Astrocyte (in vitro differentiated cells and primary cell): ENCODE data around the gene ZNF33B. TPM values are rescaled to one million over a fixed set of nuclear protein-coding genes. Genes with fewer than 3 reads are reported as not detected.

ENCODE experiments used
- DNase-seq: peaks from one replicate; pipeline ENCODE4 v3.0.0-alpha.2; 2010; ENCODE audit warnings: low read depth
- FAIRE-seq: peaks from 2 replicates; lab custom pipeline; 2011; peaks lifted over from hg19 to GRCh38; lab: Jason Lieb, UNC
- H2AFZ ChIP-seq: 2 replicates; pipeline ENCODE4 v1.6.0; 2012; ENCODE audit warnings: low read depth, low read length, inconsistent platforms
- H3K27ac ChIP-seq: 2 replicates; pipeline ENCODE4 v1.5.1; 2011; ENCODE audit warnings: low read depth, low read length, inconsistent platforms
- H3K27me3 ChIP-seq: 2 replicates; pipeline ENCODE4 v1.6.0; 2011; ENCODE audit warnings: low read length, inconsistent platforms; ENCODE audit not compliant: insufficient read depth
- H3K36me3 ChIP-seq: 2 replicates; pipeline ENCODE4 v1.5.1; 2011; ENCODE audit warnings: low read length, inconsistent platforms; ENCODE audit not compliant: insufficient read depth
- H3K4me1 ChIP-seq: 2 replicates; pipeline ENCODE4 v1.5.1; 2011; ENCODE audit warnings: low read length, inconsistent platforms; ENCODE audit not compliant: insufficient read depth
- H3K4me2 ChIP-seq: 2 replicates; pipeline ENCODE4 v1.6.0; 2012; ENCODE audit warnings: low read length, inconsistent platforms
- H3K4me3 ChIP-seq: 2 replicates; pipeline ENCODE4 v1.5.1; 2011; ENCODE audit warnings: low read depth, mild to moderate bottlenecking, low read length, inconsistent platforms; ENCODE audit not compliant: insufficient read depth
- H3K79me2 ChIP-seq: 2 replicates; pipeline ENCODE4 v1.6.0; 2012; ENCODE audit warnings: mild to moderate bottlenecking, low read length, inconsistent platforms; ENCODE audit not compliant: insufficient read depth
- H3K9ac ChIP-seq: 2 replicates; pipeline ENCODE4 v1.6.0; 2012; ENCODE audit warnings: mild to moderate bottlenecking, low read length, inconsistent platforms
- H3K9me3 ChIP-seq: 2 replicates; pipeline ENCODE4 v1.5.1; 2012; ENCODE audit warnings: low read depth, mild to moderate bottlenecking, low read length, inconsistent platforms; ENCODE audit not compliant: insufficient read depth
- H4K20me1 ChIP-seq: 2 replicates; pipeline ENCODE4 v1.6.0; 2012; ENCODE audit warnings: low read length, inconsistent platforms; ENCODE audit not compliant: insufficient read depth
- H3K27ac Mint-ChIP-seq: one replicate; pipeline ENCODE4 v1.8.0; 2021; ENCODE audit warnings: mild to moderate bottlenecking, mixed read lengths; ENCODE audit not compliant: unreplicated experiment
- H3K27me3 Mint-ChIP-seq: one replicate; pipeline ENCODE4 v1.8.0; 2021; ENCODE audit warnings: low read depth, mixed read lengths; ENCODE audit not compliant: unreplicated experiment
- H3K36me3 Mint-ChIP-seq: one replicate; pipeline ENCODE4 v1.8.0; 2021; ENCODE audit warnings: low read depth, mixed read lengths; ENCODE audit not compliant: unreplicated experiment
- H3K4me1 Mint-ChIP-seq: one replicate; pipeline ENCODE4 v1.8.0; 2021; ENCODE audit warnings: low read depth, mixed read lengths; ENCODE audit not compliant: unreplicated experiment
- H3K4me3 Mint-ChIP-seq: one replicate; pipeline ENCODE4 v1.8.0; 2021; ENCODE audit warnings: mild to moderate bottlenecking, moderate library complexity, mixed read lengths; ENCODE audit not compliant: unreplicated experiment
- H3K9me3 Mint-ChIP-seq: one replicate; pipeline ENCODE4 v1.8.0; 2021; ENCODE audit warnings: mild to moderate bottlenecking, mixed read lengths; ENCODE audit not compliant: unreplicated experiment
- CTCF ChIP-seq: IDR thresholded peaks from 2 replicates; pipeline ENCODE4 v1.5.1; 2011; ENCODE audit warnings: low read depth, mild to moderate bottlenecking, inconsistent platforms, low read length, moderate library complexity; ENCODE audit not compliant: insufficient read depth
- EZH2 ChIP-seq: IDR thresholded peaks from 2 replicates; pipeline ENCODE4 v1.6.1; 2012; ENCODE audit warnings: mild to moderate bottlenecking, low read length, inconsistent platforms; ENCODE audit not compliant: insufficient read depth
- total RNA-seq: library from RNA; stranded (reverse); gene quantifications from 2 replicates; pipeline ENCODE4 v1.2.1, GENCODE V29; 2021

Gene ZNF33B
- total RNA-seq, 1 donor from 2014 or later: 10.1 TPM

DNA sequence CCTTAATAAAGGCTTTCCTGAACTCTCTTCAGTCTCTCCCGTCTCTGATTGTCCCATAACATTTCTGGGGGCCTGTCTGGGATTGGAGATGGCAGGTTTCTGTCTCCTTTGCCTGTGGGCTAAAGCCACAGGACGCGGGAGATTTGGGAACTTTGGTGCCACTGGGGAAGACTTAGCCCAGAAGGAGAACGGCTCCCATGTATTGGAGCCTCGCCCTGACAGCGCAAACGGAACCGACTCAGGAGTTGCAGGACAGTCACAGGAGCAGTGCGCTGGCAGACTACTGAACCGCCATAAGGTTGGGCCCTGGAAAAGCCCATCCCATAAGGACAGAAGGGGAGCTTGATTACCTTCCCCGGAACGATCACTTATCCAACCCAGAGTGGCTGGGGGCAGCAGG is 7.1 kb upstream of the ZNF33B start:
- no peak for TF ChIP-seq EZH2
- no peak for TF ChIP-seq CTCF
- no peak overlapping the region for H3K27ac ChIP-seq
- no peaks in the 10 kb centered on the region for H3K4me1 ChIP-seq
- H3K79me2 ChIP-seq: no peaks in the 10 kb centered on the region
- H4K20me1 ChIP-seq: no peaks in the 10 kb centered on the region
- no peaks in the 10 kb centered on the region for H3K9me3 ChIP-seq
- peaks cover 14% of the 10 kb centered on the region for H3K27me3 Mint-ChIP-seq
- H3K36me3 Mint-ChIP-seq: no peaks in the 10 kb centered on the region
- H2AFZ ChIP-seq: no peak overlapping the region
- H3K27ac Mint-ChIP-seq: no peak overlapping the region
- no peaks in the 10 kb centered on the region for H3K36me3 ChIP-seq
- no peaks in the 10 kb centered on the region for H3K27me3 ChIP-seq
- no peak overlapping the region for H3K4me3 Mint-ChIP-seq
- H3K9me3 Mint-ChIP-seq: peaks cover 6% of the 10 kb centered on the region
- no peak for FAIRE-seq
- H3K4me1 Mint-ChIP-seq: peaks cover 3% of the 10 kb centered on the region
- H3K4me3 ChIP-seq: no peak overlapping the region
- H3K9ac ChIP-seq: no peak overlapping the region
- DNase-seq: no peak
- no peak overlapping the region for H3K4me2 ChIP-seq

DNA sequence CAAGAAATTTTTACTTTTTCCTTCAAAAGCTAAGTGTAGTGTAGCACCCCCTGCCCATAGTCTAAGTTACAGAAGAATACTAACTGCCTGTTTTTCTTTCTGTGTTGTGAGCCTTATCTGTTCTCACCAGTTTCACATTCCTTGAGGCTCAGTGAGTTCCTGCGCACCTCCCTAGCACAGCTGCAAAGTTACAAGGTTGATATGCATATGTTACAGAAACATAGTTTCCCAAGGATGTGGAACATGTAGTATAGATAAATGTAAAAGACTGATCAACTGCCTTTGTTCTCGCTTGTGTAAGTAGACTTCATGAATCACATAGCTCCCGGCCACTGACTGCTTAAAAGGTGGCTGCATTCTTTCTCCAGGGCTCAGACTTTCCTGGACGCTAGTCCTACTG is 6.7 kb upstream of the ZNF33B start:
- H3K4me1 ChIP-seq: no peaks in the 10 kb centered on the region
- Mint-ChIP-seq H3K4me1 (peaks cover 3% of the 10 kb centered on the region), H3K4me3 (no peak overlapping the region), H3K27ac (no peak overlapping the region), H3K9me3 (peaks cover 6% of the 10 kb centered on the region), H3K27me3 (peaks cover 14% of the 10 kb centered on the region), H3K36me3 (no peaks in the 10 kb centered on the region)
- H3K27me3 ChIP-seq: no peaks in the 10 kb centered on the region
- H3K9ac ChIP-seq: no peak overlapping the region
- H3K4me3 ChIP-seq: no peak overlapping the region
- H2AFZ ChIP-seq: no peak overlapping the region
- no peaks in the 10 kb centered on the region for H3K9me3 ChIP-seq
- H3K36me3 ChIP-seq: no peaks in the 10 kb centered on the region
- no peaks in the 10 kb centered on the region for H3K79me2 ChIP-seq
- H3K27ac ChIP-seq: no peak overlapping the region
- DNase-seq: no peak
- no peak for FAIRE-seq
- H3K4me2 ChIP-seq: no peak overlapping the region
- H4K20me1 ChIP-seq: no peaks in the 10 kb centered on the region
- TF ChIP-seq CTCF (no peak), EZH2 (no peak)

DNA sequence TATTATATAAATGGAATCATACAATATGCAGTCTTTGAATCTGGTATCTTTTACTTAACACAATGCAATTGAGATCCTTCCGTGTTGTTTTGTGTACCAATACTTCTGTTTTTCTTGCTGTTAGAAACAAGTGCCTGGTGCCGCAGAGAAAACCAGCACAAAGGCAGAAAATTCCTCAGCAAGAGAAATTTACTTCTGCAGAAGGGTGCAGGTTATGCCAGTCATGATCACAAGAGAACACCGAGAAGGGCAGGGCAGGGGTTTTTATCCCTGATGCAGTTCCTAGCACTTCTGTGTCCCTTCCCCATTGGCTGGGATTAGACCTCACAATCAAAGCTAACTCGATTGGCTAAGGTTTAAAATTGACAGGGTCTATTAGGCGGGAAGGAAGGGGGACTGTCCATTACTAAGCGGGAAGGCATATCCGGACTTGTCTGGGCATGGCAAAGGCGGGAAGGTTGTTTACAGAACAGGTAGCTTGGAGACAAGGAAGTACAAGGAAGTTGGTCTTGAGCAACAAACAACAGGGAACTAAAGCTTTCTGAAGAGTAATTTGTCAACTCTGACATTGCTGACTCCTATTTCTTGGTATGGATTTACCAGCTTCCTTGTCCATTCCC is 2.4 kb upstream of the ZNF33B start:
- DNase-seq: no peak
- Histone ChIP-seq H3K4me3 (no peak overlapping the region), H3K4me1 (peaks cover 3% of the 10 kb centered on the region), H2AFZ (no peak overlapping the region), H3K9ac (no peak overlapping the region), H3K36me3 (no peaks in the 10 kb centered on the region), H3K9me3 (no peaks in the 10 kb centered on the region), H3K27me3 (no peaks in the 10 kb centered on the region), H4K20me1 (no peaks in the 10 kb centered on the region), H3K4me2 (no peak overlapping the region), H3K79me2 (peaks cover 9% of the 10 kb centered on the region), H3K27ac (no peak overlapping the region)
- Mint-ChIP-seq H3K4me3 (no peak overlapping the region), H3K4me1 (peaks cover 6% of the 10 kb centered on the region), H3K9me3 (peaks cover 3% of the 10 kb centered on the region), H3K36me3 (no peaks in the 10 kb centered on the region), H3K27me3 (peaks cover 7% of the 10 kb centered on the region), H3K27ac (no peak overlapping the region)
- FAIRE-seq: no peak
- TF ChIP-seq CTCF (no peak), EZH2 (no peak)
